GM21381 (cell line): ENCODE data around the gene CEP112.

Source experiments
- ATAC-seq: cut with Tn5 transposase; IDR thresholded peaks from one replicate; pipeline ENCODE4 v1.9.1; 2021; ENCODE audit warnings: mild to moderate bottlenecking, moderate library complexity; ENCODE audit not compliant: unreplicated experiment

CEP112 gene

DNA sequence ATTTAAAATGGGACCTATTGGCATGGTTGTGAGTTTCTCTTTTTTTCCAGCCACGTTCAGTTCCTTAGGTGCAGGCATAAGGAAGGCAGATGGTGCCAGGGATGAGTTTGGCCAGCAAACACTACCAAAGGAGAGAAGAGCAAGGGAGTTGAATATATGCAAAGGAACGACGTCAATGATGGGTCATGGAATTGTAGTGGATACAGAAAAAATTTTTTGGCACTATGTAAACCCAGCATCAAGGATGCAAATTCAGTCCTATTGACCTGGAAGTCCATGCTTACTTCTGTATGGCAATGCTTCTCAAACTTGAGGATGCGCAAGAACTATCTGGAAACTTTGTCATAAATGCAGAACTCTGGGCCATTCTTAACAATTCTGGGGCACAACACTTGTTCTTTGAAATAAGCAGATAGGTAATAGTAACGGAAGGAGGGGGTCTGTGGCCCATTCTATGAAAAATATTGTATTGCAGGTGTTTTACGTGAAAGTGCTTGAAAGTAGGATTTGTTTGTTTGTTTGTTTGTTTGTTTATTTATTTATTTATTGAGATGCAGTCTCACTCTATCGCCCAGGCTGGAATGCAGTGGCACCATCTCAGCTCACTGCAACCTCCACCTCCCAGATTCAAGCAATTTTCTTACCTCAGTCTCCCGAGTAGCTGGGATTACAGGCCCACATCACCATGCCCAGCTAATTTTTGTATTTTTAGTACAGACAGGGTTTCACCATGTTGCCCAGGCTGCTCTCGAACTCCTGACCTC lies 19.3 kb upstream of the CEP112 start:
- ATAC-seq: no peak

DNA sequence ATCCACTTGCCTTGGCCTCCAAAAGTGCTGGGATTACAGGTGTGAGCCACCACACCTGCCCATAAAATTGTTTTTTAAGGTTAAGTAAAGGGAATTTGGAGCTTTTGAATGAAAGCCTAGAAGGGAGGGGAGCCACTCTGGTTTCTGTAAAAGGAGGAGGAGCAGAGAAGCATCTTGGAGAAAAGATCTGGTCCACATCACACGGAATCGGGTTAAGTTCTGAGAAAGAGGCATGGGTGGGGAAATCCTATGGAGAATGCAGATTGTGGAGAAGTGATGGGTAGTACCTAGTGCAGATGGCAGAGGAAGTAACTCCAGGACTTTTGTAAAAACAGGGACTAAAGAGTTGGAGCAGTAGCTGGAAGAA lies 18.3 kb upstream of the CEP112 start:
- ATAC-seq: no peak

DNA sequence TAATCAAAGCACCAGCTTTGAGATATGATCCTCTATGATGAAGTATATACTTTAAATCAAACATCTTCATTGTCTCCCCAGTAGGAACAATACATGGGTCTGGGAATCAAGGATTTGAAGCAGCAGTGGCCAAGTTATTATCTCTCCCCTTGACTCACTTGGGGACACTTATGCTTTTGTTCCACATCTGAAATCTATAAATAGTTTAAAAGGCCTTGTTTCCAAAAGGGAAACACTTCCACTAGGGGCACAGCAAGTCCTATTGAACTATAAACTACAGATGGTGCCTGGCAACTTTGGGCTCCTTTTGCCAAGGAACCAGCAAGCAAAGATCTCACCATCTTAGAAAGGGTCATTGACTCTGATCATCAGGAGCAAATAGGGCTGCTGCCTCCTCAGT lies 16.0 kb upstream of the CEP112 start:
- ATAC-seq: no peak

DNA sequence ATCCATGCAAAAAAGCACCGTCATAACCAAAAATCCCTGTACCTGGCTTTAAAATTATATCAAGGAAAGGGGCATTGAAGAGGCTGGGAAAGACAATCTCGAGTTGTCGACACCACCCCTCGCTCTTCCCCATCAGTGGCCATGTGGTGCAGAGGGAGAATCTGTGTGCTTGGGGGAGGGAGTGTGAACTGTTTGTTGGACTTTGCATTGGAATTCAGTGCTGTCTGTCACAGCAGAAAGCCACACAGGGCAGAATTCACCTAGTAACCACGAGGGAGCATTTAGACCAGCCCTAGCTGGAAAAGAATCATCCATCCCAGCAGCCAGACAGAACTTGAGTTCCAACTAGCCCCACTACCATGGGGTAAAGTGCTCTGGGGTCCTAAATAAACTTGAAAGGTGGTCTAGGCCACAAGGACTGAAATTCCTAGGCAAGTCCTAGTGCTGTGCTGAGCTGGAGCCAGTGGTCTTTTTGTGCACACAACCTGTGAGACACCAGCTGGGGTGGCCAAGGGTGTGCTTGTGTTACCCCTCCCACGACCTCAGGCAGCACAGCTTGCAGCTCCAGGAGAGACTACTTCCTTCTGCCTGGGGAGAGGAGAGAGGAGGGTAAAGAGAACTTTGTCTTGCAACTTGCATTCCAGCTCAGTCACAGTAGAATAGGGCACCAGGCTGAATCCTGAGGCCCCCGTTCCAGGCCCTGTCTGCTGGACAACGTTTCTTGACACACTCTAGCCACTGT lies 11.5 kb upstream of the CEP112 start:
- ATAC-seq: no peak

DNA sequence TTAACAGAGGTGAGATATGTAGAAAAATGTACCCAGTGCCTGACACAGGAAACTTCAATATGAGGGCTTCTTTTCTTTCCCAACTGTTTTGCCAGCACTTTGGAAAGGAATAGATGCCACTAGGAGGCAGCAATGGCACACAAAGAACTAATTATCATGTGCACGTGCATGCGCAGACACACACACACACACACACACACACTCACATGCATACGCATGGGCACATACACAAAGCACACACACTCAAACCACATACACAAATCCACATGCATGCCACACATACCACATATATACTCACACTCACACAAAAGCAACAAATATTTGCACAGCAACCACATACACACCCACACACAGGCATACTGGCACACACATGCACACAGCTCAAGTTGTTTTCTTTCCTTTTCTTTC lies 8.8 kb upstream of the CEP112 start:
- ATAC-seq: no peak

DNA sequence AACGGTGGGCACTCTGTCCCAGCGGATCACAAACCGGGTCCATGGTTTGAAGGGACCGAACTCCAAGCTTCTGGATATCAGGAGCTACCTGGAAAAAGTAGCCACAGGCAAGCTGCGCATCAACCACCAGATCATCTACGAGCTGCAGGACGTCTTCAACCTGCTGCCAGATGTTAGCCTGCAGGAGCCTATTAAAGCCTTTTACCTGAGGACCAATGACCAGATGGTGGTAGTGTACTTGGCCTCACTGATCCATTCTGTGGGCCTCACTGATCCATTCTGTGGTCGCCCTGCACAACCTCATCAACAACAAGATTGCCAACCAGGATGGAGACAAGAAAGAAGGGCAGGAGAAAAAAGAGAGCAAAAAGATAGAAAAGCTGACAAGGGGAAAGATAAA lies 6.3 kb upstream of the CEP112 start:
- ATAC-seq: no peak

DNA sequence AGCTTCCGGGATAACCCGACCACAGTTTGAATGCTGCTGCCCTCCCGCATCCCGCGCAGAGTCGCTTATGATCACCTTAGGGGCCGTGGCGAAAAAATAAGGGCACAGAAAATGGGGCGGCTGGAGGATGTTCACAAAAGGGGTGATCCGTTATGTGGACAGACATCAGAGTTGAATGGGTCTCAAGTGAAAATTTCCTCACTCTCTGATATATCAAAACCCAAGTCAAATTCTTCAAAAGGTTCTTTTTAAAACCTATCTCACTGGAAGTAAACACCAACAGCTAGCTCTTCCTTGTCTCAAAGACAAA lies 400 bp upstream of the CEP112 start:
- peak; percentile 24 for ATAC-seq

DNA sequence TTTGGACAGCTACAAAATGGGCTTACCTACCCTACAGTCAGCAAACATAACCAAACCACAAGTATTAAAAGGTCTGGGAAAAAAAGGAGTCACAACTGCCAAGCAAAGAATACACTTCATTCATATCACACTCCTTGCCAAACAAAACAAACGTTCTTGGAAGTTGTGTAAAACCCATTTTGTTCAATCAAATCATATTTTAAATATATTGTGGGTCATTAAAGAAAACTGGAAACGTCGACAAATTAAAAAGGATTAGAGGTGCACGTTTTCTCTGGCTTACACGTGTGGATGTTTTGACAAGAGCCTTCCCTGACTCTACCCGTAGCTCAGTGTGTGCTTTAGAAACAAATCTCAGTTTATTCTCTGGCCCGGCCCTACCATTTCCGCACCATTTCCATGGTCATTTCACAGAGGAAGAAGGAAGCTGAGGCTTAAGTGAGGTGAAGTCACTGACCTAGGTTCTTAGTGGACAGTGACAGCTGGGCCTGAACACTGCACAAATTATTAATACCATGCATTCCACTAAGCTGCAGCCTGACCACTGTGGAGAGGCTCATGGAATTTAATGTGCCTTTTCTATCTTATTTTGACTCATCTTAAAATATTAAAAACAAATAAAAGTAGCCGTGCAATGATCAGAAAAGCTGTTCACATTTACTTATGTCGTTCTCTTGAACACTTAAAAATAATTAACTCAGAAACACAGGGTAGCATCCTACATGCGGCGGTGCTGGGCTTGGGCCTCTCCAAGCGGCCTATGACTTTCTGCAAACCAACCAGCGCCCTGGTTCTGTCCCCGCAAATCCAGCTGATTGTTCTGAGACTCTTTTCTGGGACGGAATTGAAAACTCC lies 968 bp downstream of the CEP112 start:
- ATAC-seq: no peak

DNA sequence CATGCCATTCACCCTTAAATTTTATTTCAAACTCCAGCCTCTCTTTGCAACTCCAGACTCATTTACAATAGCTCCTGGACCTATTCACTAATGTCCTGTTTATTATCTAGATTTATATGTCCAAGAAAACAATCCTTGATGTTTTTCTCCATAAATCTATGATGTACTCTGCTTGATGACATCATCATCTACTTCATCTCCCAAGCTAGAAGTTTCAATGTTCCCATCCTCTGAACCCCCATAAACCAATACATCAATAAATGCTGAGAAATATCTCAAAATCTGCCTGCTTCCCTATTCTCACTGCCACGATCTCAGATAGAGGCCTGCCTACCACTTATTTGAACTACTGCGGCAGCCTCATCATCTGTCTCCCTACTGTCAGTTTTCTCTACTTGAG lies 4.2 kb downstream of the CEP112 start:
- no peak for ATAC-seq

DNA sequence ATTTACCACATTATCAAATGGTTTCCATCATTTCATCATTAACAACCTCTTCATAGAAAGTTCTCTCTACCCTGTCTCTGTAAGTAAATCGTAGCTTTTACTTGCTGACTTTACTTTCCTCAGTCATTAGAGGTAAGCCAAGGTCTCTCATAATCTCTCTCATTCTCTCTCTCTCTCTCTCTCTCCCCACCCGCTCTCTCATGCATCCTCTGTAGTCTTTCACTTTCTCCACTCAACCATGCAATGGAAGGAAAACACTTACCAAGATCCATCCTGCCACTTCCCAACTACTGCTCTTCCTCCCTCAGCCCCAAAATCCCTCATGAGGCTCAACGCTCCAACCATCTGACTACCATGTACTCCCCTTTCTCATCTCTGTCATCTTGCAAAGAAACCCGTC lies 6.1 kb downstream of the CEP112 start:
- ATAC-seq: no peak

DNA sequence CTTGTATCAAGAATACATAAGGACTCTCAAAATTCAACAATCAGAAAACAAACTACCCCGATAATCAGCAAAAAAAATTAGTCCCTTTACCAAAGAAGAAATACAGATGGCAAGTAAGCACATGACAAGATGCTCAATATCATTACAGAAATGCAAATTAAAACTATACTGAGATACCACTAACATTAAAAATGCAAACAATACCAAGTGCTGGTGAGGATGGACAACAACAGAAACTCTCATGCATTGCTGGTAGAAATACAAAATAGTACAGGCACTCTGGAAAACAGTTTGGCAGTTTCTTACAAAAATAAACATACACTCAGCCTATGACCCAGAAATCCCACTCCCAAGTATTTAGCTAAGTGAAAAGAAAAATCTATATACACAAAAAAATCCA lies 7.5 kb downstream of the CEP112 start:
- no peak for ATAC-seq

DNA sequence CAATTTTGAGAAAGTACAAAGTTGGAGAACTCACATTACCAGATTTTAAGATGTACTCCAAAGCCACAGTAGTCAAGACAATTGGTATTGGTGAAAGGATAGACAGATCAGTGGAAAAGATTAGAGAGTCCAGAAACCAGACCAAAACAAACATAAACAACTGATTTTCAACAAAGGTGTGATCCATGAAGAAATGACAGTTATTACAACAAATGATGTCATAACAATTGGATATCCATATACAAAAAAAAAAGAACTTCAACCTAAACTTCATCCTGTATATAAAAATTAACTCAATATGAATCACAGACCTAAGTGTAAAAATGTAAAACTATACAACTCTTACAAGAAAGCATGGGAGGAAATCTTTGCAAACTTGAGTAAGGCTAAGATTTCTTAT lies 8.4 kb downstream of the CEP112 start:
- ATAC-seq: no peak

DNA sequence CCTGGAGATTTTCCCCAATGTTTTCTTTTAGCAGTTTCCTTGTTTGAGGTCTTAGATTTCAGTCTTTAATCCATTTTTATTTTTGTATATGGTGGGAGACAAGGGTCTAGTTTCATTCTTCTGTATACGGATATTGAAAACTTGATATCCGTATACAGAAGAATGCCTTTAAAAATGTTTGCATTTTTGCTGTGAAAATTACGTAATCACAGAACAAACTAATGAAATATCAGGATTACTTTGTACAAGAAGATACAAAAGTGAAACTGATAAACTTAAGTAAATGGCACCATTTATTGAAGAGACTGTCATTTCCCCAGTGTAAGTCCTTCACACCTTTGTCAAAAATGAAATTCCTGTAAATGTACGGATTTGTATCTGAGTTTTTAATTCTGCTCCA lies 13.3 kb downstream of the CEP112 start:
- no peak for ATAC-seq

DNA sequence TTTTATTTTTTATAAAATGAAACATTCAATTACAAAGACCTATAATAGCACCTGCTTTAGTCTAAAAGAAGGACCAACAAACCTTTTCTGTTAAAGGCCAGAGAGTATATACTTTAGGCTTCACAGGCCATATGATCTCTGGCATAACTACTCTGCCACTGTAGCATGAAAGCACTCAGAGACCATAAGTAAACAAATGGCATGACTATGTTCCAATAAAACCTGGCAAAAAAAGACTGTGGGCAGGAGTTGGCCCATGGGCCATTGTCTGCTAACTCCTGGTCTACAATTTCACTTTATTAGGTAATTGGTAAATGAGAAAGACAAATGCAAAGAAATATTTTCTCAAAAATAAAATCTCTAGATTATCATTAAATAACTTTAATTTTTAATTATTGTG lies 14.9 kb downstream of the CEP112 start:
- ATAC-seq: no peak

DNA sequence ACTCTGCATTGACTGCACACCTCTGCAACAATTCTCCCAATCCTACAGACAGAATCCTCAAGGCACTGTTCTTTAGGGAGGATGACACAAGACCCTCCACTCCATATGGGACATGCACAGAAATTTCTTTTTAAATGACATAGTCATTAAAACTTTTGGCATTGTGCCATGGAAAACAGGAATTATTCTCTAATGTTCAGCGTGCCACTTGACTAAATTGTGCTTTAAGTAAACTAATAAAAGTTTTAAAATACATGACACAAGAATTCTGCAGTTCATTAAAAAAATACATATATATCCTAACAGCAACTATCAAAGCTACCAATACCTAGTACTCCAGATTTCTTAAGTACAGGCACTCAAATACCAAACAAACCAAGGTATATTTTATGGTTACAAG lies 16.0 kb downstream of the CEP112 start:
- ATAC-seq: no peak

DNA sequence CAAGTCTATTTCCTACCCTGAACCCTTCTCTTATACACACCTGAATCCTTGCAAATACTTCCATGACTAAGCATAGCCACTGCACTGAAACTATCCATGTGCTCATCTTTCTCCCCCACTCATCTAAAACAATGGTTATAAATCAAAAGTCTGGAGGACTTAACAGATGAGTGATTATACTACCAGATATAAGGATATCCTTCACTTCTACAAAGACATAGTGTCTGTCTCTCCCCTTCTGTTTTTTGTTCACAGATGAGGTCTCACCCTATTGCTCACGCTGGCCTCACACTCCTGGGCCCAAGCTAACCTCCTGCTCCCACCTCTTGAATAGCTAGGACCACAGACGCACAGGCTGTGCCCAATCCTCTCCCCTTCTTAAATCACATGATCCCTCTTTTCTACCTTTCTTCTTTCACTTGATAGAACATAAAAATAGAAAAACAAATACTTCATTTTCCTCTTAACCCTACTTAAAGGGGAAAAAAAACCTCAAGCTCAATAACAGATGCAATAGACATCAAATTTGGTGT lies 19.2 kb downstream of the CEP112 start:
- no peak for ATAC-seq

DNA sequence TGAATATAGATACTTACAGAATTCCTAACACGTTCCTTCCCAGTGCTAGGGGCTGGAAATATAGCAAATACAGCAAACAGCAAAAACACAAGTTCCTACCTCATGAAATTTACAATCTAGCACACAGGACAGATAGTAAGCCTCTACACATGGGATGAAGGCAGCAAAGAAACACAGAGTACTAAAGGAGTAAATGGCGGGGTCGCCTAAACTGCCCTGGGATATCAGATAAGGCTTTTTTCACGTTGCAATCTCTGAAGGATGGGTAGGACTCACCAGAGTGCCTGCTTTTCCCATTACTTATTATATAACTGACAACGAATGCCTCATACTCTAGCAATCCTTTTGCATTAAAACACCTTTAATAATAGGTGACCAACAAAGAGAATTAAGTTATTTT lies 19.8 kb downstream of the CEP112 start:
- ATAC-seq: no peak

DNA sequence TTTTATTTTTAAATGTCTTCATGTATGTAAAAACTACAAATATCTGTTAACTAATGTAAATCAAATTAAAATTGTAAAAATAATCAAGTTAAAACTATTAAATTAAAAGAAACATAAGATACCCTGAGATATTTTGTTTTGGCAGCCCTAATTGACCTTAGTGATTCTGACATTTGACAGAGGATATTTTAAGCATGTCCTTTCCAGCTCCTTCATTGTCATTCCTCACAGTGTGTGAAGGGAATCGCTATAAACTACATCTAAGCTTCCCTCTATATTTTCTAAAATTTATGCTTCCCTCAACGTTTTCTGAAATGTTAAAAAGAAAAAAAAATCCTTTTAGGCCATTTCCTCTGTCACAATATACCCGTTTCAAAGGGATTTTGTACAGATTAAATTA lies 20.2 kb downstream of the CEP112 start:
- ATAC-seq: no peak

DNA sequence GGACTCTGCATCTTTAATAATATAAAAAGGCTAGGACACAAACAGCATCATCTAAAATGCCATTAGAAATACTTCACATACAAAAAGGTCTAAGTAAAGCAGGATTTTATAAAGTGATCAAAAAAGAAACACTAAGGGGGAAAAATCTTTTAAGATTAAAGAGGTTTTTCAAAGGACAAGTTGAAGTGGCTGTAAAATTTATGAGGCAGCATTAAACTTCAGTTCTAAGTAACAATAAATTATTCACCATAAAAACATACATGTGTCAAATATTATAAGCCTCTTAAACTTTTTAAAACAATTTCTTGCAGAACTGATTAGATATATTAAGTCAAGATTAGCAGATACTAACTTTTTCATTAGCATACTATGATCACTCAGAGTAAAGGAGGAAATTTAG lies 20.8 kb downstream of the CEP112 start:
- no peak for ATAC-seq

DNA sequence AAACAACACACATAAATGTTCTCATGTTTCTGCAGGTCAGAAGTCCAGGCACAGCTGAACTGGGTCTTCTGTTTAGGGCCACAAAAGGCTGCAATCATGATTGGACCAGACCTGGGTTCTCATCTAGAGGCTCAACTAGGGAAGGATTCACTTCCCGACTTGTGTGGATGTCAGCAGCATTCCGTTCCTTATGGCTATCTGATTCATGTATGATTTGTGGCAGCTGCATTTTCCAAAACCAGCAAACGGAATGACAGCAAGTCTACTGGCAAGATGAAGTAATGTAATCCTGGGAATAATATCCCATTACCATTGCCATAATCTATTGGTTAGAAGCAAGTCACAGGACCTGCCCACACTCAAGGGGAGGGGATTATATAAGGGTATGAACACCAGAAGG lies 22.1 kb downstream of the CEP112 start:
- no peak for ATAC-seq

DNA sequence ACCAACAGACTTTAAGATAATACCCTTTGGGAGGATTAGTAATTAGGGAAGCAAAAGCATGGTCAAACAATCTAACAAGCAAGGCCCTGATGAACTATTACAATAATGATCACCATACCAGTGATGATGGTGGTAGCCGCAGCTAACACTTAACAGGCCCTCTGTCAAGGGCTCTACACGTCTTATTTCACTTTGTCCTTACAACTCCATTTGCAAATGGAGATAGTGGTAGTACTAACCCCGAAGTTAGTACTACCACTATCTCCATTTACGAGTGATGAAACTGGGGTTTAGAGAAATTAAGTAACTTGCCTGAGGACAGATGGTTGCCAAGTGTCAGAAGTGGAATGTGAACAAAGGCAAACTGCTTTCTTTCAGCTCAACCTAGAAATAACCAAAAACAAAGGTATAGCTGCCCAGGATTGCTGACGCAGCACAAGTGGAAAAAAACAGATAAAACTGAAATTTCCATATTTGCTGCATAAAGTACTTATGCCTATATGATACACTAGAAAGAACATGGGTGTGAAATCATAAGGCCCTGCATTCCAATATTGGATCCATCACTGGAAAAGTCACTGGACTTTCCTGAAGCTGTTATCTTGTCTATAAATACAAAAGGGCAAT lies 24.6 kb downstream of the CEP112 start:
- no peak for ATAC-seq
